H9 (cell line): ENCODE measurements around the gene BAMBI. TPM values are rescaled to one million over a fixed set of nuclear protein-coding genes. Genes with fewer than 3 reads are reported as not detected.

ENCODE experiments used
- DNase-seq: peaks from one replicate; pipeline ENCODE4 v3.0.0-alpha.2; 2017
- H2AFZ ChIP-seq: one replicate; pipeline ENCODE4 v1.6.1; 2013; ENCODE audit warnings: mild to moderate bottlenecking, low read length, control low read depth, moderate library complexity
- H2AK5ac ChIP-seq: 2 replicates; pipeline ENCODE4 v1.6.1; 2013; ENCODE audit warnings: low read length, control low read depth, mixed read lengths; ENCODE audit not compliant: insufficient read length
- H2BK120ac ChIP-seq: one replicate; pipeline ENCODE4 v1.6.1; 2013; ENCODE audit warnings: low read depth, mild to moderate bottlenecking, low read length, control low read depth, inconsistent platforms; ENCODE audit not compliant: poor library complexity, severe bottlenecking
- H2BK12ac ChIP-seq: 2 replicates; pipeline ENCODE4 v1.6.1; 2013; ENCODE audit warnings: low read length, control low read depth, mixed read lengths, low read depth; ENCODE audit not compliant: insufficient read length
- H2BK15ac ChIP-seq: 2 replicates; pipeline ENCODE4 v1.6.1; 2013; ENCODE audit warnings: low read depth, low read length, control low read depth
- H2BK20ac ChIP-seq: one replicate; pipeline ENCODE4 v1.6.1; 2013; ENCODE audit warnings: low read depth, mild to moderate bottlenecking, low read length, control low read depth, inconsistent platforms; ENCODE audit not compliant: poor library complexity, severe bottlenecking
- H2BK5ac ChIP-seq: 2 replicates; pipeline ENCODE4 v1.6.1; 2013; ENCODE audit warnings: low read length, control low read depth, mixed read lengths; ENCODE audit not compliant: insufficient read length
- H3K14ac ChIP-seq: 2 replicates; pipeline ENCODE4 v1.6.1; 2013; ENCODE audit warnings: low read length, control low read depth; ENCODE audit not compliant: insufficient read depth
- H3K18ac ChIP-seq: 2 replicates; pipeline ENCODE4 v1.6.1; 2013; ENCODE audit warnings: low read depth, mild to moderate bottlenecking, mixed read lengths, low read length, control low read depth; ENCODE audit not compliant: insufficient read length
- H3K23ac ChIP-seq: 2 replicates; pipeline ENCODE4 v1.6.1; 2013; ENCODE audit warnings: low read length, control low read depth, mixed read lengths, low read depth; ENCODE audit not compliant: insufficient read length
- H3K23me2 ChIP-seq: 2 replicates; pipeline ENCODE4 v1.6.1; 2013; ENCODE audit warnings: low read depth, mild to moderate bottlenecking, mixed read lengths, low read length, control low read depth; ENCODE audit not compliant: insufficient read length, poor library complexity, severe bottlenecking
- H3K27ac ChIP-seq: 2 replicates; pipeline ENCODE4 v1.5.1; 2013; ENCODE audit warnings: low read length, control low read depth, mixed read lengths, low read depth; ENCODE audit not compliant: insufficient read length
- H3K27me3 ChIP-seq: 2 replicates; pipeline ENCODE4 v1.6.1; 2013; ENCODE audit warnings: low read length, control low read depth, inconsistent platforms; ENCODE audit not compliant: insufficient read depth
- H3K4ac ChIP-seq: 2 replicates; pipeline ENCODE4 v1.6.1; 2013; ENCODE audit warnings: low read depth, mild to moderate bottlenecking, control low read depth, inconsistent platforms, low read length, moderate library complexity
- H3K4me1 ChIP-seq: 2 replicates; pipeline ENCODE4 v1.6.1; 2013; ENCODE audit warnings: low read length, control low read depth, inconsistent platforms; ENCODE audit not compliant: insufficient read depth
- H3K4me2 ChIP-seq: 2 replicates; pipeline ENCODE4 v1.6.1; 2013; ENCODE audit warnings: low read length, control low read depth, mixed read lengths; ENCODE audit not compliant: insufficient read length, insufficient read depth
- H3K56ac ChIP-seq: 2 replicates; pipeline ENCODE4 v1.6.1; 2013; ENCODE audit warnings: low read depth, mild to moderate bottlenecking, mixed read lengths, low read length, control low read depth; ENCODE audit not compliant: insufficient read length
- H3K79me1 ChIP-seq: 2 replicates; pipeline ENCODE4 v1.6.1; 2013; ENCODE audit warnings: low read depth, mild to moderate bottlenecking, moderate library complexity, low read length, control low read depth, inconsistent platforms; ENCODE audit not compliant: insufficient read depth, poor library complexity, severe bottlenecking
- H3K79me2 ChIP-seq: 2 replicates; pipeline ENCODE4 v1.6.1; 2013; ENCODE audit warnings: low read length, control low read depth, inconsistent platforms; ENCODE audit not compliant: insufficient read depth
- H3K9ac ChIP-seq: 2 replicates; pipeline ENCODE4 v1.6.1; 2013; ENCODE audit warnings: low read length, control low read depth, mixed read lengths; ENCODE audit not compliant: insufficient read length; ENCODE audit errors: extremely low read depth
- H3K9me3 ChIP-seq: one replicate; pipeline ENCODE4 v1.6.1; 2013; ENCODE audit warnings: low read depth, low read length, inconsistent platforms; ENCODE audit not compliant: control insufficient read depth
- H3T11ph ChIP-seq: one replicate; pipeline ENCODE4 v1.6.1; 2013; ENCODE audit warnings: mild to moderate bottlenecking, low read length, control low read depth, inconsistent platforms
- H4K20me1 ChIP-seq: one replicate; pipeline ENCODE4 v1.6.1; 2013; ENCODE audit not compliant: control insufficient read depth, insufficient read length, insufficient read depth
- H4K5ac ChIP-seq: 2 replicates; pipeline ENCODE4 v1.6.1; 2013; ENCODE audit warnings: low read depth, mild to moderate bottlenecking, mixed read lengths, low read length, control low read depth; ENCODE audit not compliant: insufficient read length
- H4K8ac ChIP-seq: replicated peaks from 2 replicates; pipeline ENCODE4 v1.6.1; 2013; ENCODE audit warnings: low read length, control low read depth, mixed read lengths, low read depth; ENCODE audit not compliant: insufficient read length
- H4K91ac ChIP-seq: 2 replicates; pipeline ENCODE4 v1.6.1; 2013; ENCODE audit warnings: low read depth, mild to moderate bottlenecking, moderate library complexity, mixed read lengths, low read length, control low read depth; ENCODE audit not compliant: insufficient read length
- H3K27ac Mint-ChIP-seq, 3 experiments: 2 replicates in 2 of 3; 3 replicates in 1 of 3; pipeline ENCODE4 v1.8.0; 2020 to 2021; ENCODE audit warnings: mixed read lengths in 3 of 3, mild to moderate bottlenecking in 1 of 3, moderate library complexity in 1 of 3
- H3K27me3 Mint-ChIP-seq: 2 replicates; pipeline ENCODE4 v1.8.0; 2021; ENCODE audit warnings: low read depth, mild to moderate bottlenecking, moderate library complexity, mixed read lengths
- H3K36me3 Mint-ChIP-seq, 3 experiments: 2 replicates in 2 of 3; 3 replicates in 1 of 3; pipeline ENCODE4 v1.8.0; 2020 to 2021; ENCODE audit warnings: low read depth in 3 of 3, mixed read lengths in 3 of 3; ENCODE audit not compliant: insufficient read depth in 1 of 3
- H3K4me1 Mint-ChIP-seq, 2 experiments: 2 replicates each; pipeline ENCODE4 v1.8.0; 2020; ENCODE audit warnings: mixed read lengths in 2 of 2
- H3K4me3 Mint-ChIP-seq, 2 experiments: 2 replicates in 1 of 2; 3 replicates in 1 of 2; pipeline ENCODE4 v1.8.0; 2020 to 2021; ENCODE audit warnings: mild to moderate bottlenecking in 2 of 2, mixed read lengths in 2 of 2, moderate library complexity in 1 of 2
- H3K9me3 Mint-ChIP-seq, 2 experiments: 2 replicates in 1 of 2; 3 replicates in 1 of 2; pipeline ENCODE4 v1.8.0; 2020; ENCODE audit warnings: mild to moderate bottlenecking in 2 of 2, mixed read lengths in 2 of 2, moderate library complexity in 1 of 2
- WGBS: extraction: QIAGEN DNeasy Blood & Tissue Kit; methylation state at CpG from one replicate; pipeline ENCODE4 v1.1.7; 2013; ENCODE audit warnings: missing lambda C conversion rate, low lambda C conversion rate, mixed read lengths; ENCODE audit not compliant: insufficient read length; ENCODE audit errors: extremely low coverage; 5-methylcytosine and 5-hydroxymethylcytosine counted together
- total RNA-seq: library from RNA; stranded (reverse); gene quantifications from 2 replicates; pipeline ENCODE4 v1.2.1, GENCODE V29; 2021
- TF ChIP-seq, protein P1 (sequence below): fragments of 200-600 bp; sonication (generic); conservative IDR thresholded peaks from 3 replicates; pipeline ENCODE4 v1.8.0; 2021; ENCODE audit warnings: antibody characterized with exemption, mild to moderate bottlenecking

Gene BAMBI
- total RNA-seq, 1 experiment from 2014 or later, result 16.8 TPM

DNA sequence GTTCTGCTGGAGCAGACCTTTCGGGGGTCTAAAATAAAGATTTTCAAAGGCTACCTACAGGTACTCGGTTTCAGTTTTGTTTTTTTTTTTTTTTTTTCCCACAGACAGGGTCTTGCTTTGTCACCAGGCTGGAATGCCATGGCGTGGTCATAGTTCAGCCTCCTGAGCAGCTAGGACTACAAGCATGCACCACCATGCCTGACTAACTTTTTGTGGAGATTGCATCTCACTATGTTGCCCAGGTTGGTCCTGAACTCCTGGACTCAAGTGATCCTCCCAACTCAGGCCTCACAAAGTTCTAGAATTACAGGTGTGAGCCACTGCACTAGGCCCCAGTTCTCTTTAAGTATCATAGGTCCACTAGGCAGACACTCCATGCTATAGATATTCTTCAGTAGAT, 34.5 kb downstream of the BAMBI start:
- H3K4me1 Mint-ChIP-seq, result no peaks in the 10 kb centered on the region
- no peak overlapping the region for H4K5ac ChIP-seq
- no peaks in the 10 kb centered on the region for H3K36me3 Mint-ChIP-seq
- H3K27ac Mint-ChIP-seq, result no peak overlapping the region; a peak in 1 of 7 replicates
- H2AFZ ChIP-seq, result no peak overlapping the region
- H2BK120ac ChIP-seq, result no peak overlapping the region
- no peak overlapping the region for H3T11ph ChIP-seq
- H3K18ac ChIP-seq, result no peak overlapping the region
- H3K79me1 ChIP-seq, result no peaks in the 10 kb centered on the region
- no peak overlapping the region for H3K9ac ChIP-seq
- no peaks in the 10 kb centered on the region for H3K23me2 ChIP-seq
- no peak overlapping the region for H3K27ac ChIP-seq
- no peaks in the 10 kb centered on the region for H3K79me2 ChIP-seq
- no CpG with 5 or more reads among the region's 3 CpGs for WGBS
- H3K23ac ChIP-seq, result no peak overlapping the region
- no peak overlapping the region for H2AK5ac ChIP-seq
- no peak overlapping the region for H4K91ac ChIP-seq
- TF ChIP-seq, protein P1, sequence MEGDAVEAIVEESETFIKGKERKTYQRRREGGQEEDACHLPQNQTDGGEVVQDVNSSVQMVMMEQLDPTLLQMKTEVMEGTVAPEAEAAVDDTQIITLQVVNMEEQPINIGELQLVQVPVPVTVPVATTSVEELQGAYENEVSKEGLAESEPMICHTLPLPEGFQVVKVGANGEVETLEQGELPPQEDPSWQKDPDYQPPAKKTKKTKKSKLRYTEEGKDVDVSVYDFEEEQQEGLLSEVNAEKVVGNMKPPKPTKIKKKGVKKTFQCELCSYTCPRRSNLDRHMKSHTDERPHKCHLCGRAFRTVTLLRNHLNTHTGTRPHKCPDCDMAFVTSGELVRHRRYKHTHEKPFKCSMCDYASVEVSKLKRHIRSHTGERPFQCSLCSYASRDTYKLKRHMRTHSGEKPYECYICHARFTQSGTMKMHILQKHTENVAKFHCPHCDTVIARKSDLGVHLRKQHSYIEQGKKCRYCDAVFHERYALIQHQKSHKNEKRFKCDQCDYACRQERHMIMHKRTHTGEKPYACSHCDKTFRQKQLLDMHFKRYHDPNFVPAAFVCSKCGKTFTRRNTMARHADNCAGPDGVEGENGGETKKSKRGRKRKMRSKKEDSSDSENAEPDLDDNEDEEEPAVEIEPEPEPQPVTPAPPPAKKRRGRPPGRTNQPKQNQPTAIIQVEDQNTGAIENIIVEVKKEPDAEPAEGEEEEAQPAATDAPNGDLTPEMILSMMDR, result no peak
- no peaks in the 10 kb centered on the region for H3K9me3 ChIP-seq
- no peak overlapping the region for H3K4ac ChIP-seq
- H3K4me3 Mint-ChIP-seq, result no peak overlapping the region
- H3K27me3 ChIP-seq, result no peaks in the 10 kb centered on the region
- H3K9me3 Mint-ChIP-seq, result no peaks in the 10 kb centered on the region; a peak in 1 of 5 replicates
- H4K20me1 ChIP-seq, result no peaks in the 10 kb centered on the region
- no peak overlapping the region for H2BK15ac ChIP-seq
- H3K4me1 ChIP-seq, result no peaks in the 10 kb centered on the region
- no peak for DNase-seq
- H3K27me3 Mint-ChIP-seq, result no peaks in the 10 kb centered on the region
- no peak overlapping the region for H4K8ac ChIP-seq
- H3K4me2 ChIP-seq, result no peak overlapping the region
- H2BK12ac ChIP-seq, result no peak overlapping the region
- H3K14ac ChIP-seq, result no peak overlapping the region
- no peak overlapping the region for H3K56ac ChIP-seq
- H2BK5ac ChIP-seq, result no peak overlapping the region
- H2BK20ac ChIP-seq, result no peak overlapping the region
